ENCODE data around the gene FASN.

Gene FASN

GRCh38 chr17:82117139-82118090, 19.4 kb upstream of the FASN start:
- DNase-seq (ENCODE audit: low spot score), result no peak

DNA sequence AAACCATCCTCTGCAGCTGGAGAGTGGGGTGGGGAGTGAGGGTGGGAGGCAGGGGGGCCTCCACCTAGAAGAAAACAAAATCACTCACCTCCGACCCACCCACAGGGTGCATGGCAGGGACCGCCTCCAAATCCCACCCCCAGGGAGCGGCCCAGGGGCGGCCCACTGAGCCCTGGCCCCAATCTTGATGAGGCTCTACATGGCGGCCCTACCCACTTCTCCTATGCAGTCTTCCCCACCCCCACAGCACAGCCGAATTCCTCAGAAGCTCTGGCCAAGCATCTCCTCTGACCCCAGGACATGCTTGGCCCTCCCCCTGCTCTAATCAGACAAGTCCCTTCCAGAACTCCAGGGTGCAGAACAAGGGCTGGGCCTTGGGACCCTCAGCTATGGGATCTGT, 18.2 kb upstream of the FASN start:
- DNase-seq (ENCODE audit: low spot score), result no peak

GRCh38 chr17:82114872-82115271, 16.8 kb upstream of the FASN start:
- DNase-seq (ENCODE audit: low spot score), result no peak

GRCh38 chr17:82114447-82114846, 16.4 kb upstream of the FASN start:
- no peak for DNase-seq (ENCODE audit: low spot score)

DNA sequence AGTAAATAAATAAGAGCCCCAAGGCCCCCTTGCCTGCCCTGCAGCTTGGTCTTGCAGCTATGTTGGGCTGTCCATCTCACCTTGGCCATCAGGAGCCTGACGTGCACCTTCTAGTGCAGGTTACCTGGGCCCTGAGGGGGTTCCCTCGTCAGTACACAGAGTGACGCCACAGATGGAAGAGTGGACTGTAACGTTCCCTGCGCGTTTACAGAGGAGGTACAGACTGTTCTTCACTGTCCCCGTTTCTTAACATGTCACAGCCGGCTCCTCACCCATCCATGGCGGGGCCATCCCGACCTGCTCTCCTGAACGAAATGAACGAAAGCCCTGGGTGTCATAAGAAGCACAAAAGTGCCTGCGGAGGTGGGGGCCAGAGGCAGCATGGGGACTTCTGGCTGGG, 15.9 kb upstream of the FASN start:
- no peak for DNase-seq (ENCODE audit: low spot score)

DNA sequence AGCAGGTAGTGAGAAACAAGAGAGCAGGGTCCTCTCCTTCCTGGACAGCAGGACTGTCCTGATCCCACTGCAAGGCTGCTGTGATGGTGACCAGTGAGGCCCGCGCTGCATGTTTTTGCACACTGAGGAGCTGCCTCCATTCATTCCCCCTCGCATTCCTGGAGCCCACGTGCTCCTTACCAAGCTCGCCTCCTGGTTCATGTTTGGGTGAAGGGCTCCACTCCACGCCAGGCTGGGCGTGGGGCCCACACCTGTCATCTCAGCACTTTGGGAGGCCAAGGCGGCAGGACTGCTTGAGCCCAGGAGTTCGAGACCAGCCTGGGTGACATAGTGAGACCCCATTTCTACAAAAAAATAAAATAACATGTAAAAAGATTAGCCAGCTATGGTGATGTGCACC, 15.4 kb upstream of the FASN start:
- no peak for DNase-seq (ENCODE audit: low spot score)

DNA sequence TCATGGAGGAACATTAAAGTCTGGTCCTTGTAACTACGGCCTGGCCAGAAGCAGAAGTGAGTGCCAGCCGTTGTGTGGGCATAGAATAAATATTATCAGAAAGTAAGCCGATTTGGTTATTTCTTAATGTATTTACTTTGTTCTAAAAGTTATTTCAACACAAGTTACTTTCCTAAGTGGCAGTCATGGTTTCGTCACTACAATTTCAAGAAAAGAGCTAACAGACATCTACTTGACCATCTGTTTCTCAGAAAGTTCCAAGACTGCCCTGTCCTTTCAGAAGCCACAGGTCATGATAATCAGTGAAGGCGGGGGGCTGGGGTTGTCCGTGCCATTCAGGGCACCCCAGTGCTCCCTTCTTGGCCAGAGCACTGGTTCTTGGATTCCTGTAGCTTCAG, 14.9 kb upstream of the FASN start:
- DNase-seq (ENCODE audit: low spot score), result no peak

DNA sequence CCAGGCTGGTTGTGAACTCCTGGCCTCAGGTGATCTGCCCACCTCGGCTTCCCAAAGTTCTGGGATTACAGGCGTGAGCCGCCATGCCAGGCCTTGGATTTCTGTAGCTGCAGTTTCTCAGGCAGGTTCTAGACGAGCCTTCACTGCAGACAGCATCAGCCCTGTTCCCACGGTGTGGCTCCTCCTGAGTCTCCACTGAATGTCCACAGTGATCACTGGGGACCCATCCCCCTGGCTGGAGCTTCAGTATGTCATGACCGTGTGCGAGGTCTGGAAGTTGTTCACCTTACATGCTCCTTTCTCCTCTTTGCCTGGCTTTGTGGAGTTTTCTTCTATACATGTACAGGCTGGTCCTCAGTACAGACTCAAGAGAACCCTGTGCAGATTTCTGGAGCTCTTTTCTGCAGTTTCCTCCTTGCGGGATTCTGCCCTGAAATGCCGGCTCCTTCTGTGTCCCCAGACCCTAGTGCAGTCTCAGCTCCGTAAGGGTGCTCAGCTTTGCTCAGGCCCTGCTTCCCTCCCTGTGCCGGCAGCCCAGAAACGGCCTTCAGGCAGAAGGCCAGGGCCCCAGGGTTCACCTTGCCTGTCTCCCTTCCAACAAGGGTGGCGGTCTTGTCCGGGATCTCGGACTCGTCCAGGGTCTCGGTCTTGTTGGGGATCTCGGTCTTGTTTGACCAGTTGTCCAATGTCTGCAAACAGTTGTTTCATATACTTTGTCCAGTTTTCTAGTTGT, 14.3 kb upstream of the FASN start:
- DNase-seq (ENCODE audit: low spot score), result no peak

DNA sequence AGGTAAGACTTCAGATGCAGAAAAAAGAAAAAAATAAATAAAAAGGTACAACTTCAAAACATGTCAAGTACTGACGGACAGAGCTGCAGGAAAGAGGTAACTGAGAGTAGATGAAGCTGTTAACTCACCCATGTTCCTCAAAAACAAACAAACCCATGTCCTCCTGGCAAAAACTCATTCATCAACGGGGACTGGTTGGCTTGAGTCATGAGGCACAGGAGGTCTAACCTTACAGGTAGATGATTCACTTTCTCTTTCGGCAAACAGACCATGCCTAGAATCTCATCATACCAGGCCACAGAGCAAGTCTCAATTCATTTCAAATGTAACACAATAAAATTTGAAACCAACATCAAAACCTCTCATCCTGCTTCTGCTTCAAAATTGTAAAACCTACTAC, 12.3 kb upstream of the FASN start:
- no peak for DNase-seq (ENCODE audit: low spot score)

- DNase-seq (ENCODE audit: low spot score), result no peak
These were observed 11.0 kb upstream of the FASN start for GRCh38 chr17:82108961-82109475.

DNA sequence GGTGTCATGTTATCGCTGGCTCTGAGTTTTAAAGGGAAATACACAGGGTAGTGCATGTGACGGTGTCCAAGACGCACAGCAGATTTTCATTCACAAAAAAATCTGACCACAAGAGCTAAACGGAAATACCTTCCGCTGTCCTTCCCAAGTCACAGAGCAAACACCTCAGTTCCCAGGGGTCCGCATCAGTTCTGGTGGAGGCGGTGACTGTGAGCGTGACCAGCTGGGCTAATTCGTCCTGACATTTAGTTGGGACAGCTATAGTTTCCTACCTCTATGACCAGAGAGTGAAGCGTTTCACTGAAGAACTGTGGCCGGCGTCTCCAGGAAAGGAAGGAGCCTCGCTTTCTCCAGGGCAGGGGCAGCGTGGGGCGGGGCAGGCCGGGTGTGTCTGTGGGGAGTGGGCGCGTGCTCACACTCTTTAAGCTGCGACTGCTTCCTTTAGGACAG, 10.5 kb upstream of the FASN start:
- no peak for DNase-seq (ENCODE audit: low spot score)

GRCh38 chr17:82108038-82108437, 10.0 kb upstream of the FASN start:
- no peak for DNase-seq (ENCODE audit: low spot score)

DNA sequence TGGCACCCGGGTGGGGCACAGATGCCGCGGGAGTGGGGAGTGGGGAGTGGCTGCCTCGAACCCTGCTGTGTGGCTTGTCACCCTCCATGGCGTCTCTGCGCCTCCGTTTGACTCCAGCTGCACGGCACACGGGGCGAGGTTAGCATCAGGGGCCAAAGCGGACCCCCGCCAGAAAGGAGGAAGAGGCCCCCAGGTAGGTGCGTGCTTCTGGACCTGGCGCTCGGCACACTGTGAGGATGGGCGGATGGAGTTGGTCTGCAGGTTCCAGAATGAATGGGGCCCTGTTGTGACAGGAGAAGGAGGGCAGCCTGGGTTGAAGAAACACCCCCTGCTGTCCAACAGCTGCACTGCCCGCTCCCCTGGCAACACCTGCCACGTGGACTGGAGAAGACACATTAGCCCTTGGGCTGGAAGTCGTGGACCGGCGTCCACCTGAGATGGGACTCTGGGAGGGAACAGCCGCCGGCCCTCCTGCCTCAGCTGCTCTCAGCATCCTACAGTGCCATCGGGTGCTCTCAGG, 9.4 kb upstream of the FASN start:
- DNase-seq (ENCODE audit: low spot score), result no peak

DNA sequence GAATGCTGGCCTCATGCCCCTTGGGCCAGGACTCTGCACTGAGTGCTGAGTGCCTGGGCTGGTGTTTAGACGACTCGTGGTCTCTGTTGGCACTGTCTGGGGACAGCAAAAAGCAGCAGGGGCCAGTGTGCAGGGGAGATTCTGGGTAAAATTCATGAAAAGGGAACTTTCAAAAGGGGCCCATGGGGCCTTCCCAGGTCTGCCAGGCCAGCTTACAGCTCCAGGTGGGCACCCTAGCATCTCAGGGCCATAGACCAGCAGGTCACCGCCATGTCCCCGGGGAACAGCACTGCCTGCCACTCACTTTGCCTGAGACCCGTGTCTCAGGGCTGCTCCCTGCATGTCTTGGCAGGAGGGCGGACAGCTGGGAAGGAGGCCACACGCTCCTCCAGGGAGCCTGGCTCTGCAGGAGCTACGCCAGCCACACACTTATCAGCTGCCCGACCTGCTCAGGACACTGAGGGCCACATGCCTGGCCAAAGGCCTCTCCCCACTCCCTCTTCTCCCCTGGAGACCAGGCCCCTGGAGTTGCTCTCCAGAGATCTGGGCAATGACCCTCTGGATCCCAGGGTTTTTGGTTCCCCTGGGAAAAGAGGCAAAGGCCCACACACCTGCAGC, 8.8 kb upstream of the FASN start:
- DNase-seq (ENCODE audit: low spot score), result no peak

- no peak for DNase-seq (ENCODE audit: low spot score)
These were observed 8.0 kb upstream of the FASN start for GRCh38 chr17:82105882-82106687.

- DNase-seq (ENCODE audit: low spot score), result no peak
These were observed 7.4 kb upstream of the FASN start for GRCh38 chr17:82105417-82105881.

DNA sequence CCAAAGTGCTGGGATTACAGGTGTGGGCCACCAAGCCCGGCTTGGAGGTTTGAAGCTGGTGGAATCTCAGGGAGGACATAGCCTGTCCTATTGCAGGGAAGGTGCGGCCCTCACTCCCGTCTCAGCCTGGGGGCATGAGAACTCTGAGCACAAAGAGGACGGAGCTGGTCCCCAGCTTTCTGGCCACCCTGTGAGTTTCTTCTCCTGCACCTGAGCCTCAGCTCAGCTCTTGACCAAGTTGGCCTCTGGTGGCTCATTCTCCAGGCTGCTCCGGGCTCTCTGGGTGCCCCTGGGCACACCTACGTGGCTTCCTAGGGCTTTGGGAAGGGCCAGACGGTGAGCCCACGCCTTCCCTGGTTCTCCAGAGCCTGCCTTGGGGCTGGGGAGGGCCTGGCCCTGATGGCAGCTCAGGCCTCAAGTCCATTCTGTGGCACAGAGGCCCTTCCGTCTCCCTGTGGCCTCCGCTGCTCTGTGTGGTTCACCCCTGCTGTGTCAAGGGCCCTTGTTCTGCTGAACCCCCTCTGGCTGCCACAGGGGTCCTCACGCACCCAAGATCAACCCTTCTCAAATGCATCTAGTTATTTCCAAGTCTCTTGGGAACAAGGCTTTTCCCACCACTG, 6.9 kb upstream of the FASN start:
- no peak for DNase-seq (ENCODE audit: low spot score)

DNA sequence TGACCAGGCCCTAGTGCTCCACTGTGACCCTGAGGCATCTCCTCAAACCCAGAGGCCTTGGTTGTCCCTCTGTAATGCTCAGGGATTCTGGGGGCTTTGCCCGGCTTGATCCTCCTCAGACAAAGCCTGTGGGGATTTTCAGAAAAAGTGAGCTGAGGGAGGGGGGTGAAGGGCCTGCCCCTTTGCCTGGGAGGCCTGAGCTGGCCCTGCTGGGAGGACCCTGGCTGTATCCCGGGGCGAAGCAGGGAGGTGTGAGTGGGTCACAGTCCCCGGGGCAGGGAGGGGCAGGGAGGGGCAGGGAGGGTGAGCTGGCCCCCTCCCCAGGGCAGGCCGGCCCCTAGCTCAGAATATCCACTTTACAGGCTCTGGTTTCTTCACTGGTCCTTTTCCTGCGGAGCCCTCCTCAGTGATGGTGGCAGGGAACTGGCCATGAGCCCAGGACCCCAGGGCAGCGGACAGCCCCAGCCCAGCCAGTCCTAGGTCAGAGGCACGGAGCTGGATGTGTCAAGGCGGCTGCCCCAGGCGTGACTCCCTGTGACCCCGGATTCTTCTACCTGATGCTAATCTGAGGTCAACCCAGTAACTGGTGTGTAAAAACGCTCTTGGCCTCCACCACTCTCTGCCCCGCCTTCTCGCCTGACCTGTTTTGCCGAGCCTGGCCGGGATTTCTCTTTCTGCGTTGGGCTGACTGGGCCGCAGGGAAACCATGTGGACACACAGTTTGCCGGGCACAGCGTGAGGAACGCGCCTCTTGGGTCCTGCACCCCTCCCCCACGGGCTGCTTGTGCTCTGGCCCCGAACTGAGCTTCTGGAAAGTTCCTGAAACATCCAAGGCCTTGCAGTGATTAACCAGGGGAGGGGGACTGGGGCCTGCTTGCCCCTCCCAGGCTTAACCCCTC, 5.8 kb upstream of the FASN start:
- DNase-seq (ENCODE audit: low spot score), result peak; percentile 80

GRCh38 chr17:82101767-82102679, 4.0 kb upstream of the FASN start:
- no peak for DNase-seq (ENCODE audit: low spot score)

All from D341Med (cell line).